ENCODE data around the gene ERBB4. TPM values are rescaled to one million over a fixed set of nuclear protein-coding genes. Genes with fewer than 3 reads are reported as not detected.

Gene ERBB4
- total RNA-seq, 1 donor from 2014 or later = 8.3 TPM

- no peaks in the 10 kb centered on the region for H3K36me3 ChIP-seq
- no peak for DNase-seq
- H3K4me1 ChIP-seq = no peaks in the 10 kb centered on the region
- H3K4me3 ChIP-seq = no peak overlapping the region
- intact Hi-C loops (cut with micrococcal nuclease) = no loop called here
- no peak overlapping the region for H3K27ac ChIP-seq (replicated peaks)
- no peak for TF ChIP-seq CTCF (IDR thresholded peaks at IDR 0.05; ENCODE audit: borderline replicate concordance)
- no peaks in the 10 kb centered on the region for H3K9me3 ChIP-seq (replicated peaks)
- H3K27me3 ChIP-seq (ENCODE audit: low read depth) = no peaks in the 10 kb centered on the region
Observed at GRCh38 chr2:212299333-212299732, 239.3 kb downstream of the ERBB4 start.

GRCh38 chr2:212295571-212295970 lies 243.0 kb downstream of the ERBB4 start:
- Histone ChIP-seq H3K36me3 (no peaks in the 10 kb centered on the region), H3K27ac (replicated peaks) (no peak overlapping the region), H3K9me3 (replicated peaks) (no peaks in the 10 kb centered on the region), H3K4me3 (no peak overlapping the region), H3K4me1 (no peaks in the 10 kb centered on the region), H3K27me3 (ENCODE audit: low read depth) (no peaks in the 10 kb centered on the region)
- intact Hi-C loops (cut with micrococcal nuclease) = no loop called here
- TF ChIP-seq CTCF (IDR thresholded peaks at IDR 0.05; ENCODE audit: borderline replicate concordance) = no peak
- no peak for DNase-seq

- H3K27me3 ChIP-seq (ENCODE audit: low read depth) = no peaks in the 10 kb centered on the region
- no peak overlapping the region for H3K4me3 ChIP-seq
- no peak overlapping the region for H3K27ac ChIP-seq (replicated peaks)
- intact Hi-C loops (cut with micrococcal nuclease) = no loop called here
- no peaks in the 10 kb centered on the region for H3K9me3 ChIP-seq (replicated peaks)
- no peaks in the 10 kb centered on the region for H3K4me1 ChIP-seq
- no peak for DNase-seq
- no peaks in the 10 kb centered on the region for H3K36me3 ChIP-seq
- no peak for TF ChIP-seq CTCF (IDR thresholded peaks at IDR 0.05; ENCODE audit: borderline replicate concordance)
Observed at GRCh38 chr2:212294816-212295215, 243.8 kb downstream of the ERBB4 start.

GRCh38 chr2:212289301-212289700 lies 249.3 kb downstream of the ERBB4 start:
- intact Hi-C loops (cut with micrococcal nuclease) = no loop called here
- no peak for TF ChIP-seq CTCF (IDR thresholded peaks at IDR 0.05; ENCODE audit: borderline replicate concordance)
- no peak overlapping the region for H3K4me3 ChIP-seq
- no peaks in the 10 kb centered on the region for H3K36me3 ChIP-seq
- DNase-seq = no peak
- H3K27me3 ChIP-seq (ENCODE audit: low read depth) = no peaks in the 10 kb centered on the region
- H3K9me3 ChIP-seq (replicated peaks) = no peaks in the 10 kb centered on the region
- no peak overlapping the region for H3K27ac ChIP-seq (replicated peaks)
- H3K4me1 ChIP-seq = no peaks in the 10 kb centered on the region

DNA sequence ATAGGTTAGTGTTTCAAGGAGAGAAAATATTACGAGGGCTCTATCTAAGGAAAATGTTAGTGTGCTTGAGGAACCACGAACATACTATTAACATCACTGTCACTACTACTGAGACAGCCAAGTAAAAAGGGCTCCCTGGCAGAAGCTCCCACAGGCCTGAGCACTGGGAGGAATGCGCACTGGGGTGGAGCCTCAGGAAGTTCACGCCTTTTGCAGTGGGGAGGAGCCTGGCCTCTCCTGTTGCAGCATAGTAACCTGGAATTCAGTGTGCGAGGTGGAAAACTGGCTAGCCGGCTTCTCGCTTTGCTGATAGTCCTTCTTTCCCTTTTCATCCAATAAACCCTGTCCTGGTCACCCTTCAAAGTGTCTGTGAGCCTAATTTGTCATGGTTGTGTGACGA lies 250.3 kb downstream of the ERBB4 start:
- intact Hi-C loops (cut with micrococcal nuclease) = no loop called here
- H3K9me3 ChIP-seq (replicated peaks) = no peaks in the 10 kb centered on the region
- H3K4me3 ChIP-seq = no peak overlapping the region
- no peak overlapping the region for H3K27ac ChIP-seq (replicated peaks)
- H3K36me3 ChIP-seq = no peaks in the 10 kb centered on the region
- DNase-seq = no peak
- H3K4me1 ChIP-seq = peaks cover 2% of the 10 kb centered on the region
- H3K27me3 ChIP-seq (ENCODE audit: low read depth) = no peaks in the 10 kb centered on the region
- no peak for TF ChIP-seq CTCF (IDR thresholded peaks at IDR 0.05; ENCODE audit: borderline replicate concordance)

GRCh38 chr2:212284166-212284565 lies 254.4 kb downstream of the ERBB4 start:
- intact Hi-C loops (cut with micrococcal nuclease) = no loop called here
- DNase-seq = no peak
- no peak for TF ChIP-seq CTCF (IDR thresholded peaks at IDR 0.05; ENCODE audit: borderline replicate concordance)
- H3K4me1 ChIP-seq = peaks cover 13% of the 10 kb centered on the region
- H3K9me3 ChIP-seq (replicated peaks) = no peaks in the 10 kb centered on the region
- no peaks in the 10 kb centered on the region for H3K27me3 ChIP-seq (ENCODE audit: low read depth)
- no peaks in the 10 kb centered on the region for H3K36me3 ChIP-seq
- H3K4me3 ChIP-seq = no peak overlapping the region
- H3K27ac ChIP-seq (replicated peaks) = no peak overlapping the region
